SHP77 (cell line): ENCODE data around the gene HSPA9.
A peak's percentile ranks its signal among the peaks of the same experiment; 100 is the strongest.

Source experiments
- DNase-seq, 2 experiments: peaks; one replicate each; lab custom pipeline; 2025; lab: John Stamatoyannopoulos, UW

HSPA9 gene

DNA sequence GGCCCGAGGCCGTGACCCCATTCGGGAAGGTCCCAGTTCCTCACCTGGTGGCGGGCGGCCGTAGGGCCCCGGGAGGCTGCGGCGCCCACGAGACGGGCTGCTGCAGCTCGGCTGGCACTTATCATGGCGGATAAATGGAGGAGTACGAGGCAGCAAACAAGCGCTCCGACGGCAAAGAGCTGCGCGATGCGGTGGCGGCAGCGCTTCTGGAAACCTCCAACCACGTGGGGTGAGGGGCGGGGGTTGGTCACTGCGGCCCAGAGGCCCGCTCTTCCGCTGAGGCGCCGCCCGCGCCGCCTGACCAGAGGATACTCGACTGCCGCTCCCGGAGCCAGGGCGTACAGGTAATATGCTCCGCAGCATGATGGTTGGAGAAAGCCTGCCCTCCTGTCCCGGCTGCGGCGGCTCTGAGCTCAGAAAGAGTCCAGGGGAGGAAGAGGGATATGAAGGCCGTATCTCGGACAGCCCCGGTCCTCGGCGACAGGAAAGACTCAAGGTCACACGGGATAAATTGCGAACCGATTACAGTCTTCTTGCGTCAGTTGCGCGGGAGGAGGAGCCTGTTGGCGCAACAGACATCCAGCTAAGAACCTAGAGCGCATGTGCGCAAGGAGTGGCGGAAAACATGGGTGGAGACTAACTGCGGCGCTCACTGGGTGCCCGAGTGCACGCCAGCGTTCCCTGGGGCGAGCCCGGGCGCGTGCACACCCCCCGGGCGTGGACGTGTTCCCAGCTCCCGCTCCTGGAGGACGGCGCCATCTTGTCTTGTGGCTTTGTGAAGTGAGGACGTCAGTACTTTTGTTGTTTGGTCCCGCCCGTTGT is at the start of gene HSPA9:
Gene HSPA9, minus strand, starts transcription at position 208 of the 822 bp plus-strand sequence. Its CDS starts 83 bp downstream, at position 125.
- peak; percentile 99 for DNase-seq

DNA sequence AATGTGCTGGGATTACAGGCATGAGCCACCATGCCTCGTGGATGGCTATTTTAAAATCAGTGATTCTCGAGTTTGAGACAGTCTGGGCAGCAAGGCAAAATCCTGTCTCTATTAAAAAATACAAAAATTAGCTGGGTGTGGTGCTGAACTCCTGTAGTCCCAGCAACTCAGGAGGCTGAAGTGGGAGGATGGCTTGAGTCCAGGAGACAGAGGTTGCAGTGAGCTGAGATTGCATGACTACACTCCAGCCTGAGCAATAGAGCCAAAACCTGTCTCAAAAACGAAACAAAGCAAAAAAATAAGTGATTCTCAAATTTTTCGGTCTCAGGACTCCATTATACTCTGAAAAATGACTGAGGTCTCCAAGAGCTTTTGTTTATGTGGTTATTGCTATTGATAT is 47.9 kb upstream of the HSPA9 start:
- no peak for DNase-seq

DNA sequence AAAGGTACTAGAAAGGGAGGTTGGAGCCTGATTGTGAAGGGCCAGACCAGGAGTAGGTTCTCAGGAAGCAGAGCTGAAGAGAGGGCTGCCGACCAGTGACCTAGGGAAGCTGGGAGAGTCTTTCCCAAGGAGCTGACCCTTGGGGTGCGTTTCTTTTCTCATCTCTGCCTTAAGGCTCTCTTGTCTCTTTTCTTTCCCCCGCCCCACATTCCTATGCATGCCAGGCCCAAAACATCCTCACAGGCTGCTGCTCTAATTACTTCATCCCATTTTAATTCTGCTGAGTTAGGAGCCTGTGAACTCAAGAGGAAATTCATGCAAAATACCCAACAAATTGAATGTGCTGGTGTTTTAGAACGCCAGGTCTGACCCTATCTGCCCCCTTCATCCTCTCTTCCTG is 46.9 kb upstream of the HSPA9 start:
- DNase-seq, result no peak

DNA sequence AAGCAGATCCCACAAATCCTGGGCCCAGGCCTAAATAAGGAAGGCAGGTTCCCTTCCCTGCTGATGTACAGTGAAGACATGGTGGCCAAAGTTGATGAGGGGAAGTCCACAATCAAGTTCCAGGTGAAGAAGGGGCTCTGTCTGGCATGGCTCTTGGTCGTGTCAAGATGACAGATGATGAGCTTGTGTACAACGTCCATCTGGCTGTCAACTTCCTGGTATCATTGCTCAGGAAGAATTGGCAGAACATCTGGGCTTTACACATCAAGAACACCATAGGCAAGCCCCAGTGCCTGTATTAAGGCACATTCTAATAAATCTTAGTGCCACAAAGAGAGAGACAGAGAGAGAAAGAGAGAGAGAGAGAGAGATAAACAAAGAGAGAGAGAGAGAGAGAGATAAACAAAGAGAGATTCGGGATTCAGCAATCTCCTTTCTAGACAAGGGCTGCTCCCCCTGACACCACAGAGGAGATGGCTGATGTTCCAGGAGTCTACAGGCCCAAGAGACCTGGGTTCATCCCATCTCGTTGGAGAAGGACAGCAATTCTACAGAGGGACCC is 45.5 kb upstream of the HSPA9 start:
- no peak for DNase-seq

DNA sequence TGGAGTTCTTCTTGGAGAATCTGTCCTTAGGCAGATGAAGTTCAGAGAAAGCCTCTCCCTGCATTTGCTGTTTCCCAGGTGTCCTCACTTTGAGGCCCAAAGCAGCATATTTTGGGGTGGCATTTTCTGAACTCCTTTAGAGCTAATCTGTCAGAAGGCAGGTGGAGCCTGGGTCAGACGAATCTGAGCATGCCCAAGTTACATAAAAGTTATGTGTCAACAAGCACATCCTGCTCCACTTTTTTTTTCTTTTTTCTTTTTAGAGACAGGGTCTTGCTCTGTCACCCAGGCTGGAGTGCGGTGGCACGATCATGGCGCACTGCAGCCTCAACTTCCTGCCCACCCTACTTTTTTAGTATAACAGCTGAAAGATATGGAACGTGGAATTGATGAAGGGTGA is 41.3 kb upstream of the HSPA9 start:
- no peak for DNase-seq

DNA sequence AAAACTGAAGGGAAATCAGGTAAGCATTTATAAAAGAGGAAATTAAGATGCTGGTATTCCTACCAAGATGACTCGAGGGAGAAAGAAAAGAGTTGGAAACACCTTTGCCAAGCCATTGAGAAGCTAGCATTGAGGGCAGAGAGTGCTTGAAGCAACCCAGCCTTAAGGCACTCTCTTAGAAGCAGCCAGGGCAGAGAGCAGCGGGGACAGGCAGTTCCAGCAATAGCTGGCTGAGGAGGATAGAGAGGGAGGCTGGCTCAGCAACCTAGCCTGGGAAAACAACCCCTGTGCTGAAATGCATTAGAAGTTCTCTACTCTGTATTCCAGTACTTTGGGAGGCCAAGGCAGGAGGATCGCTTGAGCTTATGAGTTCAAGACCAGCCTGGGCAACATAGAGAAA is 40.3 kb upstream of the HSPA9 start:
- no peak for DNase-seq

DNA sequence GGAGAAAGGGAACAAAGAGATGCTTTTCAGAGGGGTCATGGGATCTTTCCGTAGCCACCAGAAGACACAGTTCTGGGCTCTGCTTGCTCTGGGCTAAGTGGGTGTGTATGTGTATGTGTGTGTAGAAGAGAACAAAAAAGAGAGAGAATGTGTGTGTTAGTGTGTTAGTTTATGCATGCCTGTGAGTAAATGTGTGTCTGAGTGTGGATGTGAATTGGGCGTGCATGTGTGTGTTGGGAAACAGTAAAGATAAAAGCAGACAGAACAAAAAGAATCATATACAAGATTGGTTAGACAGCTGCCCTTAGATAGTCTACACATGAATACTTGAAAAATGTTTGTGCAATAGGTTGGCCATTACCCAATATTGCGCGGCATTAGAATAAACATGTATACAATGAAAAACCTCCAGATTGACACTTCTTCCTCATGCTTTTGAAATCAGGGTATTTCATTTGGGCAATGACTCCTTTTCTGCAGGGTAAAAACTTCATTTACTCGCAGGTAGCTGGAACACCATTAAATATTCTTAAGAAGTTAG is 36.5 kb upstream of the HSPA9 start:
- no peak for DNase-seq

DNA sequence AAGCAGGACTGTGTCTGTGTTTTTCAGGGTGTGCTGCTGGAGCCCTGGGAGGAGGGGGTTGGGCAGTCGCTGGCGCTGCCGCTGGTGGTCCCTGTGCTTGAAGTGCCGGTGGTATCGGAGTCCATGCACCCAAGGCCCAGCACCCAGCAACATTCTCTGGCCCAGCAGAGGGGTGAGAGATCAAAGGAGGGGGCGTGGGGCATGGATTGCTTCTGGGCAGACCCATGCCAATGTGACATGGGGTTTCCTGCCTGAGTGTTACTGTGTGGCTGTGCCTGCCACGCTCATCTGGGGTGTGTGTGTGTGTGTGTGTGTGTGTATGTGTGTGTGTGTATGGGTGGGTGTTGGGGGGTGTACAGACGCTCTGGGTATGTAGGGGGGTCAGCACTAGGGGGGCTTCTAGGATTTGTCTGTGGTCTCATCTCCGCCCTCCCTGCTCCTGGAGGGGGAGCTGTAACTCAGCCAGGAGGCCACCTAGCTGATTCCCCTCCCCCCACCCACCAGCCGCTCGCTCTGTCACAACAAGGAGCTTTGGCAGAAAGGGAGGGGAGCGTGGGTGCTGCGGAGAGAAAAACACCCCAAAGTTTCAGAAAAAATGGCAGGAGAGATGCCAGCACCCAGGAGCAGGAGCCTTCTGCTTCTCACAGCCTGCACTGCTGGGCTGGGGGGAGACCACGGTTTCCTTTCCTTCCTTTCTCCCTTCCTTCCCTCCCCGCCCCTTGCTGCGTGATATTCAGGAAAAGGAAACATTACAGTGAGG is 35.9 kb upstream of the HSPA9 start:
- DNase-seq, result peak; percentile 48 to 60

DNA sequence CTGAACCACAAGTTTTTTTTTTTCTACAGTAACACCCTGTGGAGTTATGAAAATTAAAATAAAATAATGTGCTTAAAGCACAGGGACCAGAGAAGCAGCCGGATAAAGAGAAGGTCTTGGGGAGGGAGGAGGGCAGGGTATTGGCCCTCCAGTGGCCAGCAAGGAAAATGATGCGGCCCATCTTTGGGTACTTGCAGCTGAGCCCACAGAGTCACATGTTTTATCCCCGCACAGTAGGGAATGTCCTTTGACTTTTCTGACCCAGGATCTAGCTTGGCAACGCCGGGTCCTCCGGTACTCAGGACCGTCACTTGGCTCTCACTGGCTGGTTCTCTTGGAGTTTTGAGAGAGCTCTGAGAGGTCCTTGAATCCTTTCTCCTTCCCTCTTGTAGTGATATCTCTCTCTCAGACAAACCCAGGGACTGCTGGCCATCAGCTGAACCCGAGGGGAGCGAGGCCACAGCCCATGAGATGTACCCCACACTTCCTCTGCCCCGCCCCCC is 35.3 kb upstream of the HSPA9 start:
- no peak for DNase-seq

DNA sequence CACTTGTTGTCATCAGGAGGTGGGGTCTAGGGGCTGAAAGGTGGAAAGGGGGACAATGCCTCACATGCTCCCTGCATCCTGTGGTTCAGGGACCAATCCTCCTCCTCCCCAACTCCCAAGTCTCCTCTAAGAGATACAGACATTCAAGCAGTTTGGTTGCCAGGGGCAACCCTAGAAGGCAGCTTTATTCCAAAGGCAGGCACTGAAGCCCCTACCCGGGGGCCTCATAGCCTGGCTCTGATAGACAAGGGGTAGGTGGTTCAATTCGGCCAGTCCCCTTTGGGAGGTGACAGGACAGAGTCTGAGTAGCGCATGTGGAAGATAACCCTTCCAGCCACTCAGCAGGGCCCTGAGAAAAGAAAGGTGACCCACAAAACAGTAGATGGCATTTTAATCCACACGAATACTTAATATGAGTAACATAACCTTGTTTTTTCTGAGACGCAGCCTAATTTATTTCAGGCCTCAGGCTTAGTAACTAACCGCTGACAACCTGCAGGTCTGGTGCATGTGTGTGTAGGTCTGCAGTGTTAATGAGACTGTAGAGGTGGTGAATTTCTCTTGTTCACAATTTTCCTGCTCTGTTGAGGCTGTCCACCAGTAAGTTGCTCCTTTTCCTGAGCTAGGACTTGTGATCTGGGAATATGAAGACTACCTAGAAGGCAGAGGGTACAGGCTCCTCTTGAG is 31.3 kb upstream of the HSPA9 start:
- no peak for DNase-seq

DNA sequence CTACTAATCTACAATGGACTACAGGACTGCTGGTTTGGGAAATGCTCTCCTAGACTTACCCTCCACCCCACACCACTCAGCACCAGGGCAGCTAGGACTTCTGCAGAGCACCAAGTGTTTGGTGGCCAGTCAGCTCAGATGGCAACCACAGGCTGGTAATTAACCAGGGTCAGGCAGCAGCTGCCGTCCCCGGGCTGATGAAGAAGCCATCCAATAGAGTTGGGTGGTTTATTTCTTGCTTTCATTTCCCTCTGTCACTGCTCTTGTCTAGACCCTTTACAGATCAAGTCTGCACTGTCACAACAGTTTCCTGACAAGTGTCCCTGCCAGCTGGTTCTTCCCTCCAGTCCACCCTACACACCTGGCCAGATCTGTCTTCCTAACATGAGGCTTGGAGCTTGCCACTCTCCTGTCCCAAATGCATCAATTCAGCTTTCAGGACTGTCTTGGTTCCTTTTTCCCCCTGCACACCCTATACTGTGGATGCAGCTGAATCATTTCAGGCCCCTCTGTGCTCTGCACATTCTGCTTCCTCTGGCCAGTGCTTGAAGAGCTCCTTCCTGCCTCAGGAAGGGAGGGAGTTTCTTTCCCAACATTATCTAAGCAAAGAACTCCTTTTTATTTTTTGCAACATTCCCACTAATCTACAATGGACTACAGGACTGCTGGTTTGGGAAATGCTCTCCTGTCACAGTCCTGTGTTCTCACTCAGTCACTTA is 30.2 kb upstream of the HSPA9 start:
- DNase-seq, result no peak

DNA sequence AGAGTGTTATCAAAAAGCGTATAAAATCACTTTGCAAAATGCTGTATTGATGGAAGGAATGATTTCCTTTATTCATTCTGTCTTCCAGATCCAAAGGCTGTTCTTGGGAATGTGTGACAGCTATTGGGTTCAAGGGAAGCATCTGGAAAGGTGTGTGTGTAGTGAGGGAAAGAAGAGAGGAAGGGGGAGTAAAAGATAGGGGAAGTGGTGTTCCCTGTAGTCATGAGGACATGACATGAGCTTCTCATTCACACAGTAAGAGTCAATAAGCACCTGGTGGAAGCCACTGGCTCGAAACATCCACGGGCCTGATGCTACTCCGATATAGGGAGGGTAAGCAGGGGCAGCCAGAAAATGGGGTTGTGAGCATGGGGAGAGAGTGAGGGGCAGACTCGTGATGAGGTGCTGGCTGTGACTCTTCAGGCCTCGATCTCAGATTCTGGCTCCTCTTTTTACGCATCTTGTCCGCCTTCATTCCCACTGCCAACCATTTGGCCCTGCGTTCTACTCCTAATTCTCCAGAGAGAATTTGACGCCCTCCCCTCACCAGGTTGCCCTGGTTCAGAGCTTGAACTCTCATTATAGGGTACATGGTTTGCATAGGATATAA is 29.1 kb upstream of the HSPA9 start:
- no peak for DNase-seq

DNA sequence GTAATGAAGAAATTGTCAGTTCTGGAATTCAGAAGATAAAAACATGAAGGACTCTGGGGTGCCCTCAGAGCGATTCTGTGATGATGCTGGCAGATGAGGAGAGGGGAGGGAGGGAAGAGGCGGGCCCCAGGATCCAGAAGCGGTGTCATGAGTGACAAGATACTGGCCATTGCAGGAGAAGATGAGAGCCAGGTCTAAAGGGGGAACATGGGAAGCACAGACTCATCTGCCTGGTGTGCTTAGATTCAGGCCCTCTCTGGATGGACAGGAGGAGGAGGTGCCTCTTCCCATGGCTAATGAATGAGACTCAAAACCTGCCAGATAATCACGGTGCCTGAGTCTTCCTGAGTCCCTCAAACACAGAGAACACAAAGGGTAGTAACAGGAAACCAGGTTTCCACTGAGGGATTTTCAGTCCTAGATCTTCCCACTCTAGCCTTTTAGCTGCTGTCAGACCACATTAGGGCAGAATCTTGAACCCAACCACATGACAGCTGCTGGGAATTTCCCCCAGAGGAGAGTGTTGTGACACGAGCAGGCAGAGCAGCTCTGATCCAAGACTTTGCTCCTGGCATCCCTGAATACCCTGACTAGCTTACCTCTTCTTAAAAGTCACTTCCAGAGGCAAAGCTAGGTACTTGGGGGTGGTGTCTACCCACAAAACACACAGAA is 28.2 kb upstream of the HSPA9 start:
- no peak for DNase-seq

DNA sequence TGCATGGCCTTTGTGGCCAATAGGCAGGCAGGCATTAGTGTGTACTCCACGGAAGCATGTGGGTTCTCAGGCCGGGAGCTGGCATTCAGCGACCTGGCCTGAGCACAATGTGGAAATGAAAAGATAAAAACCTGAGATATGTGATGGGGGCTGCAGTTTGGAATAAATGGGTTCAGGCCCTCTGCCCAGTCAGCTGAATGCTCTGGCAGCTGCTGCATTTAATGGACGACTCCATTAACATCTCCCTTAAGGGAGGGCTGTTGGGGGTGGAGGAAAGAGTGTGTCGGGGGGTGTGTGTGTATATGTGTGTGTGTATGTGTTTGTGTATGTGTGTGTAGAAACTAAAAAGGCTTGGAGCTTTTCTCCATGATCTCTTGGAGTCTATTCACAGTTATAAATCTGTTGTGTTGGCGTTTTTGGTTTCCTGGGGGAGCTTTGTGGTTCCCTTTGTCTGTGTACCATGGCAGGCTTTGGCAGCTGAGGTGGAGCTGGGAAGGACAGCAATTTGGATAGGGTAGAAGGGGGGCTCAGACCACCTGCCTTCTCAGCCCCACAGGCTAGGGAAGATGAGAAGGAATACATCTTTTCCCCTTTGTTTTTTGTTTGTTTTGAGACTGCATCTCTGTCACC is 27.3 kb upstream of the HSPA9 start:
- no peak for DNase-seq

DNA sequence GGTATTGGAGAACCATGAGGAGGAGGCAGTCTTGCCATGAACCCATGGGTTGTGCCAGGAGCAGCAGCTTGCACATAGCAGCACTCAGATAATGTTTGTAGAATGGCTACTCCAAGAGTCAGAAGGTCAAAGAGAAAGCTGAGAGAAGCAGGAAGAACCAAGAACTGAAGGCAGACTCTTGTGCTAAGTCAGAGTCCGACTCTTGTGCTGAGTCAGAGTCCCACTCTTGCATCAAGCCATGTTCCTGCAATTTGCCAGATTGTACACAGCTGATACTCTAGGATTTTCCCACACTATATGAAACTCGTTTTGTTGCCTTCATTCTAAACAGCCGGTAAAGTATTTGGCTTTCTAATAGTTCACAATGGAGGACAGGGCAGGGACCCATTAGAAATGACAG is 26.2 kb upstream of the HSPA9 start:
- DNase-seq, result no peak

DNA sequence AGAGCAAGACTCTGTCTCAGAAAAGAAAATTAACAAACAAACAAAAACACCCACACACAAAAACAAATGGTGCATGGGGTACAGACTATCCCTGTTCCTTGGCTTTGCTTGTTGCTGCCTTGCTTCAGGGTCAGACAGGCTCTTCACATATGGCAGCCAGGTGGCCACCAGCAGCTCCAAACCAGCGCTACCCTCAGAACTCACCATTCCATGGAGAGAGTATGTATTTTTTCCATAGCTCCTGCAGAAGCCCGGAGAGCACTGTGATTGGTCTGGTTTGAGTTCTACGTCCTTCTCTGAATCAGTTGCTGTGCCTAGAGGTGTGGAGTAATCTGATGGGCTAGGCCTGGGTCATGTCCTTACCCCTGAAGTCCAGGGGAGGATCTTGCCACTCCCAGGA is 25.2 kb upstream of the HSPA9 start:
- no peak for DNase-seq

DNA sequence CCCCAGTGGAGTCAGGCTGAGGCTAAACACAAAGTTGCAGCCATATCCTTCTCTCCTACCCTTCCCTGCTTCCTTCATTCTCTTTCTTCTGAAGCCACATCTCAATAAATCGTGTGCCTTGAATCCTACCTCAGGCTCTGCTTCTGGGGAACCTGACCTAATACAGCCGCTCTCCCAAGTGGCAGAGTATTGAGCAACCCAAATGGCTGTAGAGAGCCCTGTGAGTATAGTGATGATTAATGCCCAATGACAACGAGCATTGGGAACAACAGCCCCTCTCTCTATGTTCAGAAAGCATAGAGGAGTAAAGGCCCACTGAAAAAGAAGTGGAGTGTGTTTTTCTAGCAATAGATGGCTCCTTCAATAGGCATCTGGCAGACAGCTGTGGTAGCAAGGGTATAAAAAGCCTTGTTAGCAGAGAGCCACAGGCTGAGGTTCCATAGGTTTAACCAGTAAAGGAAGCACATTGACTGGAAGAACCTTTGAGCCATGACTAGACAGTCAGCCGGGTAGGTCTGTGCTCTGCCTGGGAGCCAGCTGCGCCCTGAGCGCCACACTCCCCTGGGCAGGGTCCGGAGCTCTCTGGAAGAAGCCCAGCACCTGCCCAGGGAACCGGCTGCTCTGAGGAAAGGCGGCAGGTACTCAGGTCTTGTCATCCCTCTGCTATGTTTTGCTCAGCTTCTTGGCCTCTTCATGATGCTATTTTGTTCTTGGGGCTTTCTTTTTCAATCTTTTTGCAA is 22.6 kb upstream of the HSPA9 start:
- DNase-seq, result no peak

DNA sequence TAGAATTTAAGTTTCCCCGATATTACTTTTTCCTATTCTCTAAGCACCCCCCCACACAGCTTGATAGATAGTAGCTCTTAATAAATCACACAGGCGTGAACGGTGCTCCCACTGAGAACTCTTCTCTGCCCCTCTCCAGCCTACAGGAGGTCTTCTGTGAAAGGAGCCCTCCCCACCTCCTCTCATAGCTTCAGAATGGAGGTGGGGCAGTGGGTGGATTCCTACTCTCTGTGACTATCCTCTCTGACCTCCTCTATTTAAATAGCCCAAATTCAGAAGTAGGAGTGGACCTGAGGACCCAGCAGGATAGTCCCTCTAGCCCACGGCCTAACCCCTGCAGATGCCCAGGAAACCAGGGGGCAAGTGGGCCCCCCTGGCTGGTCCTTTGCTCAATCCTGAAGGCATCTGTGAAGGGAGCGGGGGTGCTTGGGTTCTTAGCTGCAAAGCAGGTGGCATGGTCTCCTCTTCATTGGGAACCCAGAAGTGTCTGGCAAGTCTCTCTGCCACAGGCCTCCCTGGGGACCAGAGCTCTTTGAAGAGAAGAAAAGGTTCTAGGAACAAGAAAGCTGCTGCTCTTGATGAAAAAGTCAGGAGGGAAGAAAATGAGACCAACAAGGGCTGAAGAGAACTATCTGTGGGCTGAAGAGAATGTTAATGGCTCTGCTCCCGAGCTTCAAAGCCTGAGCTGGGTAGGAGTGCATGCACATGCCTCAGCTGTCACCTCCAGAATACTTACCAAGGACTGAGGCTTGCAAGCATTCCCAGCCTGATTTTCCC is 21.1 kb upstream of the HSPA9 start:
- no peak for DNase-seq
